Activated naive CD4-positive, alpha-beta T cell treated with anti-CD3 and anti-CD28 coated beads, Interleukin-2, amount 50 U/mL, for 24 hours (primary cell): Measurements from ENCODE around the gene EMILIN1.
"Not testable (repeated sequence)": the region's sequence is repeated elsewhere in the genome, so short reads cannot be mapped to it uniquely, and the experiment has no call there.

Source experiments
- H3K27ac Mint-ChIP-seq: one replicate; pipeline ENCODE4 v1.8.0; 2021; ENCODE audit warnings: mild to moderate bottlenecking, mixed read lengths
- H3K27me3 Mint-ChIP-seq: one replicate; pipeline ENCODE4 v1.8.0; 2021; ENCODE audit warnings: mixed read lengths
- H3K36me3 Mint-ChIP-seq: one replicate; pipeline ENCODE4 v1.8.0; 2021; ENCODE audit warnings: mixed read lengths
- H3K4me1 Mint-ChIP-seq: one replicate; pipeline ENCODE4 v1.8.0; 2021; ENCODE audit warnings: mixed read lengths
- H3K4me3 Mint-ChIP-seq: one replicate; pipeline ENCODE4 v1.8.0; 2021; ENCODE audit warnings: mild to moderate bottlenecking, mixed read lengths
- H3K9me3 Mint-ChIP-seq: one replicate; pipeline ENCODE4 v1.8.0; 2021; ENCODE audit warnings: mixed read lengths

Gene EMILIN1

GRCh38 chr2:27070653-27071276, 7.7 kb upstream of the EMILIN1 start:
- Mint-ChIP-seq H3K36me3 (peaks cover 13% of the 10 kb centered on the region), H3K27ac (peak overlapping the region; percentile 95), H3K27me3 (no peaks in the 10 kb centered on the region), H3K4me3 (peak overlapping the region; percentile 99), H3K9me3 (no peaks in the 10 kb centered on the region), H3K4me1 (peaks cover 79% of the 10 kb centered on the region)

GRCh38 chr2:27071277-27071989, 7.0 kb upstream of the EMILIN1 start, which contains the start of gene OST4:
Gene OST4 (minus strand): TSS chr2:27071654.
- Mint-ChIP-seq H3K4me3 (peak within 1 kb of the TSS; percentile 99), H3K4me1 (peaks cover 78% of the 10 kb centered on the region), H3K36me3 (peaks cover 8% of the 10 kb centered on the region)

GRCh38 chr2:27071990-27072830, 6.2 kb upstream of the EMILIN1 start:
- peak overlapping the region; percentile 88 for H3K27ac Mint-ChIP-seq
- peaks cover 84% of the 10 kb centered on the region for H3K4me1 Mint-ChIP-seq
- H3K4me3 Mint-ChIP-seq, result peak overlapping the region; percentile 84
- H3K9me3 Mint-ChIP-seq, result no peaks in the 10 kb centered on the region
- no peaks in the 10 kb centered on the region for H3K27me3 Mint-ChIP-seq
- H3K36me3 Mint-ChIP-seq, result peaks cover 8% of the 10 kb centered on the region

More at GRCh38 chr2:27071277-27071989, 7.0 kb upstream of the EMILIN1 start, which contains the start of gene OST4:
- H3K27me3 Mint-ChIP-seq, result no peaks in the 10 kb centered on the region
- peak within 1 kb of the TSS; percentile 95 for H3K27ac Mint-ChIP-seq
- no peaks in the 10 kb centered on the region for H3K9me3 Mint-ChIP-seq

GRCh38 chr2:27072920-27073319, 5.5 kb upstream of the EMILIN1 start:
- Mint-ChIP-seq H3K27me3 (no peaks in the 10 kb centered on the region), H3K9me3 (no peaks in the 10 kb centered on the region), H3K36me3 (peaks cover 8% of the 10 kb centered on the region), H3K4me3 (peak overlapping the region; percentile 84), H3K27ac (peak overlapping the region; percentile 51), H3K4me1 (peaks cover 78% of the 10 kb centered on the region)

GRCh38 chr2:27073782-27074181, 4.6 kb upstream of the EMILIN1 start:
- peaks cover 70% of the 10 kb centered on the region for H3K4me1 Mint-ChIP-seq
- H3K27ac Mint-ChIP-seq, result peak overlapping the region; percentile 93
- no peaks in the 10 kb centered on the region for H3K27me3 Mint-ChIP-seq
- H3K9me3 Mint-ChIP-seq, result no peaks in the 10 kb centered on the region
- no peak overlapping the region for H3K4me3 Mint-ChIP-seq
- H3K36me3 Mint-ChIP-seq, result peaks cover 4% of the 10 kb centered on the region

GRCh38 chr2:27074738-27075565, 3.5 kb upstream of the EMILIN1 start:
- no peaks in the 10 kb centered on the region for H3K9me3 Mint-ChIP-seq
- H3K36me3 Mint-ChIP-seq, result peaks cover 2% of the 10 kb centered on the region
- H3K27ac Mint-ChIP-seq, result peak overlapping the region; percentile 91
- H3K4me3 Mint-ChIP-seq, result no peak overlapping the region
- H3K27me3 Mint-ChIP-seq, result no peaks in the 10 kb centered on the region
- H3K4me1 Mint-ChIP-seq, result peaks cover 59% of the 10 kb centered on the region

- Mint-ChIP-seq H3K4me1 (peaks cover 58% of the 10 kb centered on the region), H3K27ac (peak overlapping the region; percentile 3)
- not testable (repeated sequence) for H3K36me3 Mint-ChIP-seq, H3K4me3 Mint-ChIP-seq, H3K9me3 Mint-ChIP-seq, H3K27me3 Mint-ChIP-seq
These were observed 2.9 kb upstream of the EMILIN1 start for GRCh38 chr2:27075566-27075871.

- H3K27me3 Mint-ChIP-seq, result no peaks in the 10 kb centered on the region
- no peaks in the 10 kb centered on the region for H3K9me3 Mint-ChIP-seq
- H3K27ac Mint-ChIP-seq, result peak overlapping the region; percentile 38
- peaks cover 58% of the 10 kb centered on the region for H3K4me1 Mint-ChIP-seq
- H3K36me3 Mint-ChIP-seq, result no peaks in the 10 kb centered on the region
- H3K4me3 Mint-ChIP-seq, result no peak overlapping the region
These were observed 2.1 kb upstream of the EMILIN1 start for GRCh38 chr2:27076323-27076722.

GRCh38 chr2:27077231-27077630, 1.2 kb upstream of the EMILIN1 start:
- Mint-ChIP-seq H3K27me3 (no peaks in the 10 kb centered on the region), H3K4me3 (no peak overlapping the region), H3K27ac (no peak overlapping the region), H3K9me3 (no peaks in the 10 kb centered on the region), H3K36me3 (no peaks in the 10 kb centered on the region), H3K4me1 (peaks cover 60% of the 10 kb centered on the region)

GRCh38 chr2:27079233-27080139, 1.1 kb downstream of the EMILIN1 start:
- no peaks in the 10 kb centered on the region for H3K36me3 Mint-ChIP-seq
- H3K9me3 Mint-ChIP-seq, result no peaks in the 10 kb centered on the region
- H3K4me3 Mint-ChIP-seq, result no peak overlapping the region
- H3K4me1 Mint-ChIP-seq, result peaks cover 41% of the 10 kb centered on the region
- H3K27ac Mint-ChIP-seq, result peak overlapping the region; percentile 46
- H3K27me3 Mint-ChIP-seq, result no peaks in the 10 kb centered on the region

GRCh38 chr2:27080140-27080469, 1.7 kb downstream of the EMILIN1 start:
- peak overlapping the region; percentile 65 for H3K27ac Mint-ChIP-seq
- peaks cover 36% of the 10 kb centered on the region for H3K4me1 Mint-ChIP-seq
- H3K27me3 Mint-ChIP-seq, result no peaks in the 10 kb centered on the region
- H3K36me3 Mint-ChIP-seq, result no peaks in the 10 kb centered on the region
- H3K4me3 Mint-ChIP-seq, result peak overlapping the region; percentile 30
- no peaks in the 10 kb centered on the region for H3K9me3 Mint-ChIP-seq

- no peaks in the 10 kb centered on the region for H3K27me3 Mint-ChIP-seq
- no peaks in the 10 kb centered on the region for H3K9me3 Mint-ChIP-seq
- H3K4me3 Mint-ChIP-seq, result no peak overlapping the region
- H3K27ac Mint-ChIP-seq, result peak overlapping the region; percentile 30
- no peaks in the 10 kb centered on the region for H3K36me3 Mint-ChIP-seq
- peaks cover 36% of the 10 kb centered on the region for H3K4me1 Mint-ChIP-seq
These were observed 2.2 kb downstream of the EMILIN1 start for GRCh38 chr2:27080603-27080936.

GRCh38 chr2:27081984-27082772, 3.8 kb downstream of the EMILIN1 start:
- H3K36me3 Mint-ChIP-seq, result no peaks in the 10 kb centered on the region
- H3K27me3 Mint-ChIP-seq, result no peaks in the 10 kb centered on the region
- H3K27ac Mint-ChIP-seq, result no peak overlapping the region
- no peak overlapping the region for H3K4me3 Mint-ChIP-seq
- peaks cover 29% of the 10 kb centered on the region for H3K4me1 Mint-ChIP-seq
- H3K9me3 Mint-ChIP-seq, result no peaks in the 10 kb centered on the region

GRCh38 chr2:27082773-27083409, 4.5 kb downstream of the EMILIN1 start:
- Mint-ChIP-seq H3K27ac (no peak overlapping the region), H3K27me3 (no peaks in the 10 kb centered on the region), H3K36me3 (no peaks in the 10 kb centered on the region), H3K4me3 (no peak overlapping the region), H3K4me1 (peaks cover 28% of the 10 kb centered on the region), H3K9me3 (no peaks in the 10 kb centered on the region)
